Smooth muscle cell (in vitro differentiated cells): ENCODE results near the gene TRPM7. TPM values are rescaled to one million over a fixed set of nuclear protein-coding genes. Genes with fewer than 3 reads are reported as not detected.

ENCODE experiments used
- DNase-seq: peaks from one replicate; lab custom pipeline; 2025; ENCODE audit not compliant: unreplicated experiment; lab: John Stamatoyannopoulos, UW
- H2AFZ ChIP-seq: fragments of 200-600 bp; sonication (generic); 2 replicates; pipeline ENCODE4 v1.6.0; 2016; ENCODE audit warnings: antibody characterized with exemption, low read depth, mild to moderate bottlenecking
- H3F3A ChIP-seq: fragments of 200-600 bp; sonication (generic); 2 replicates; pipeline ENCODE4 v1.6.0; 2017; ENCODE audit warnings: antibody characterized with exemption, low read depth
- H3K27ac ChIP-seq: fragments of 200-600 bp; sonication (generic); 2 replicates; pipeline ENCODE4 v1.5.1; 2016; ENCODE audit warnings: low read depth, mild to moderate bottlenecking
- H3K27me3 ChIP-seq: fragments of 200-600 bp; sonication (generic); 2 replicates; pipeline ENCODE4 v1.6.1; 2016; ENCODE audit warnings: low read depth, mild to moderate bottlenecking
- H3K36me3 ChIP-seq: fragments of 200-600 bp; sonication (generic); 2 replicates; pipeline ENCODE4 v1.5.1; 2016; ENCODE audit warnings: low read depth
- H3K4me1 ChIP-seq: fragments of 200-600 bp; sonication (generic); 2 replicates; pipeline ENCODE4 v1.5.1; 2016; ENCODE audit warnings: low read depth
- H3K4me2 ChIP-seq: fragments of 200-600 bp; sonication (generic); 2 replicates; pipeline ENCODE4 v1.6.0; 2016; ENCODE audit warnings: mild to moderate bottlenecking
- H3K4me3 ChIP-seq: fragments of 200-600 bp; sonication (generic); 2 replicates; pipeline ENCODE4 v1.5.1; 2016; ENCODE audit warnings: mild to moderate bottlenecking
- H3K79me2 ChIP-seq: fragments of 200-600 bp; sonication (generic); 2 replicates; pipeline ENCODE4 v1.6.0; 2016; ENCODE audit warnings: low read depth, mild to moderate bottlenecking
- H3K9ac ChIP-seq: fragments of 200-600 bp; sonication (generic); 2 replicates; pipeline ENCODE4 v1.6.0; 2016; ENCODE audit warnings: low read depth
- H3K9me3 ChIP-seq: fragments of 200-600 bp; sonication (generic); replicated peaks from 2 replicates; pipeline ENCODE4 v1.5.1; 2016; ENCODE audit warnings: low read depth
- H4K20me1 ChIP-seq: fragments of 200-600 bp; sonication (generic); 2 replicates; pipeline ENCODE4 v1.6.0; 2016; ENCODE audit warnings: low read depth
- WGBS: methylation state at CpG from one replicate; pipeline ENCODE4 v1.1.7; 2016; ENCODE audit warnings: low lambda C conversion rate; 5-methylcytosine and 5-hydroxymethylcytosine counted together
- polyA plus RNA-seq: library from polyadenylated mRNA; unstranded; fragments of >200 nt; fragmentation: Nextera tagmentation; extraction: Ambion mirVana; gene quantifications from 2 replicates; pipeline ENCODE4 v1.2.1, GENCODE V29; 2016
- total RNA-seq: library from RNA; depleted of rRNA; stranded (reverse); fragments of >200 nt; gene quantifications from 2 replicates; pipeline ENCODE4 v1.2.3, GENCODE V29; 2014
- TF ChIP-seq, protein P1 (sequence below): fragments of 200-600 bp; sonication (generic); IDR thresholded peaks from 2 replicates; pipeline ENCODE4 v1.5.1; 2017; ENCODE audit warnings: borderline replicate concordance, mild to moderate bottlenecking, antibody characterized with exemption; ENCODE audit not compliant: insufficient read depth, poor library complexity, severe bottlenecking

TRPM7 gene
- total and polyA plus RNA-seq, 2 experiments from 2014 or later = 5.6 to 28.2 TPM

DNA sequence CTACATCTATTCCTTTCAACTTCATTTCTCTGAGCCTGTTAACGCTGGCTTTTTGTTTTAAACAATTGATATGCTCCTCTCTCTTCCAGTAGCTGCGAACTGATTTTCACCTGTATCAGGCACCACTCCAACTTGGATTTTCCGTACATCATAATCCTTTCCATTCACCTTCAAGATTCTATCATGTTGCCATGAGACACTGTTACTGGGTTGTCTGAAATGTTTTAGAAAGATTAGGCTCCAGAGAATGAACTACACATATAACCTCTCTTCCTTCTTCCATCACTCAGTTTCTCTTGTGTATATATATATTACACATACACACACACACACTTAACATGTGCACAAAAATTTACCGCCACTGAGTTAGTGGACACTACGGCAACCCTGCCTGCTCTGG is 140.0 kb downstream of the TRPM7 start, which contains the start of gene USP50:
USP50 (minus strand) TSS at position 101 of the 400 bp plus-strand sequence. CDS start 141 bp downstream, outside the sequence.
- H3K4me2 ChIP-seq = no peak within 1 kb of the TSS
- no peaks in the 10 kb centered on the region for H3K9me3 ChIP-seq
- no peaks in the 10 kb centered on the region for H3K4me1 ChIP-seq
- no peaks in the 10 kb centered on the region for H3F3A ChIP-seq
- H3K36me3 ChIP-seq = no peaks in the 10 kb centered on the region
- 92% methylated on average over 5 of the region's 5 CpGs for WGBS
- no peak within 1 kb of the TSS for H2AFZ ChIP-seq
- H3K4me3 ChIP-seq = no peak within 1 kb of the TSS
- no peaks in the 10 kb centered on the region for H3K79me2 ChIP-seq
- no peak within 1 kb of the TSS for H3K9ac ChIP-seq
- H3K27me3 ChIP-seq = no peaks in the 10 kb centered on the region
- no peak for DNase-seq
- H4K20me1 ChIP-seq = no peaks in the 10 kb centered on the region
- TF ChIP-seq, protein P1, sequence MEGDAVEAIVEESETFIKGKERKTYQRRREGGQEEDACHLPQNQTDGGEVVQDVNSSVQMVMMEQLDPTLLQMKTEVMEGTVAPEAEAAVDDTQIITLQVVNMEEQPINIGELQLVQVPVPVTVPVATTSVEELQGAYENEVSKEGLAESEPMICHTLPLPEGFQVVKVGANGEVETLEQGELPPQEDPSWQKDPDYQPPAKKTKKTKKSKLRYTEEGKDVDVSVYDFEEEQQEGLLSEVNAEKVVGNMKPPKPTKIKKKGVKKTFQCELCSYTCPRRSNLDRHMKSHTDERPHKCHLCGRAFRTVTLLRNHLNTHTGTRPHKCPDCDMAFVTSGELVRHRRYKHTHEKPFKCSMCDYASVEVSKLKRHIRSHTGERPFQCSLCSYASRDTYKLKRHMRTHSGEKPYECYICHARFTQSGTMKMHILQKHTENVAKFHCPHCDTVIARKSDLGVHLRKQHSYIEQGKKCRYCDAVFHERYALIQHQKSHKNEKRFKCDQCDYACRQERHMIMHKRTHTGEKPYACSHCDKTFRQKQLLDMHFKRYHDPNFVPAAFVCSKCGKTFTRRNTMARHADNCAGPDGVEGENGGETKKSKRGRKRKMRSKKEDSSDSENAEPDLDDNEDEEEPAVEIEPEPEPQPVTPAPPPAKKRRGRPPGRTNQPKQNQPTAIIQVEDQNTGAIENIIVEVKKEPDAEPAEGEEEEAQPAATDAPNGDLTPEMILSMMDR = no peak
- H3K27ac ChIP-seq = no peak within 1 kb of the TSS

DNA sequence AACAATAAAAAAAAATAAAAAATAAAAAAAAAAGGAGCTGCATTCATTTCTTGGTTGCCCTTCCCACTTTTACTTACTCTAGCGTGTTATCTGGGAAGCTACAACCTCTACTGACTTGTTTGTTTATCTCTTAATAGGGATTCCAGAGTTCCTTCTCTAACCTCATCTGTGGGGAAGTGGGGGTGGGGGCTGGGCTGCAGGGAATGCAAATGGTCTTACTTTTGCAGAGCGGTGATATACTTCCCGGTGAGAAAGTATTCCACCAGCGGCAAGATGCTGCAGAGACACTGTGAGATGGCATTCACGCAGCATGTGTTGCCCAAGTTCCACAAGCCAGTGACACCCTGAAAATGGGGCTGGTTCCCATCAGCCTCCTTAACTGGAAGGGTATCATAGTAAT is 142.2 kb downstream of the TRPM7 start:
- Histone ChIP-seq H3K9ac (no peak overlapping the region), H4K20me1 (no peaks in the 10 kb centered on the region), H3K9me3 (no peaks in the 10 kb centered on the region), H3K4me3 (no peak overlapping the region), H3K27me3 (no peaks in the 10 kb centered on the region), H3K79me2 (no peaks in the 10 kb centered on the region), H3K4me1 (no peaks in the 10 kb centered on the region), H3K36me3 (no peaks in the 10 kb centered on the region), H2AFZ (no peak overlapping the region), H3K4me2 (no peak overlapping the region), H3F3A (no peaks in the 10 kb centered on the region), H3K27ac (no peak overlapping the region)
- WGBS = 36% methylated on average over 5 of the region's 5 CpGs
- TF ChIP-seq, protein P1 = no peak
- DNase-seq = no peak

DNA sequence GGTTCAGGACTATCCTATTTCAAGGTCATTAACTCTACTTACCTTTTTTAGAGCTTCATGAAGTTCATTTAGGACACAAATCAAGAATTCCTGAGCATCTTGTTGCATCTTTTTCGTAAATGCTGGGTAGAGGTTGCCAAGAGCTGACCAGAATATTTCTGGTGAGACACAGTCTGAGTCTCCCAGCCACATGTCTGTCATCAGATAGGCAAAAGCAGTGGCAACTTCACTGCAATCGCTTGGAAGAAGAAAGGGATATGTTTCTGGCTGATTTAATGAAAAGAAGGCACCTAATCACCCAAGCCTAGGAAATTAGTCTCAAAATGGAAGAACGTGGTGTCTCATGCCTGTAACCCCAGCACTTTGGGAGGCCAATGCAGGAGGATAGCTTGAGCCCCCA is 143.0 kb downstream of the TRPM7 start:
- no peak overlapping the region for H3K4me2 ChIP-seq

DNA sequence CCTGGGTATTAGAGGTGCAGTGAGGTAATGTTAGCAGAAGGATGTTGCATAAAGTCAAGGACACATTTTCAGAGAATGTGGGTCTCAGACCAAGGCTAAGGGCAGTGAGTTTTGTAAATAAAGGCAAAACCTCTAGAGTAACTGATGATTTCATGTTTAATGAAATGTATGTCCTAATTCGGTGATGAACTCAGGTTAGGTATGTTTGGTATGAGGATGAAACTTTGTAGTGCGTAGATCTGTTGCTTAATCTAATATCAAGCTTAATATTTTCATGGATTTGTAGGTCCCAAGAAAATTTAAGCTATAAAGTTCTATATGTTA is 143.7 kb downstream of the TRPM7 start:
- no peak overlapping the region for H3K4me3 ChIP-seq
- peak overlapping the region; percentile 72 for H3K4me2 ChIP-seq
- no peaks in the 10 kb centered on the region for H3K4me1 ChIP-seq
- no peaks in the 10 kb centered on the region for H3K27me3 ChIP-seq
- no peak overlapping the region for H3K9ac ChIP-seq
- 89% methylated on average over 2 of the region's 2 CpGs for WGBS
- no peaks in the 10 kb centered on the region for H4K20me1 ChIP-seq
- H3K36me3 ChIP-seq = no peaks in the 10 kb centered on the region
- H2AFZ ChIP-seq = no peak overlapping the region
- H3K79me2 ChIP-seq = no peaks in the 10 kb centered on the region
- H3K27ac ChIP-seq = no peak overlapping the region
- DNase-seq = no peak
- H3F3A ChIP-seq = no peaks in the 10 kb centered on the region
- H3K9me3 ChIP-seq = no peaks in the 10 kb centered on the region
- TF ChIP-seq, protein P1 = no peak

More for the DNA sequence above, 143.0 kb downstream of the TRPM7 start:
- H3K4me3 ChIP-seq = no peak overlapping the region
- H3F3A ChIP-seq = no peaks in the 10 kb centered on the region
- H3K27ac ChIP-seq = no peak overlapping the region
- H4K20me1 ChIP-seq = no peaks in the 10 kb centered on the region
- no peaks in the 10 kb centered on the region for H3K36me3 ChIP-seq
- H2AFZ ChIP-seq = no peak overlapping the region
- no peaks in the 10 kb centered on the region for H3K4me1 ChIP-seq
- no peak for DNase-seq
- no peaks in the 10 kb centered on the region for H3K9me3 ChIP-seq
- H3K9ac ChIP-seq = no peak overlapping the region
- H3K79me2 ChIP-seq = no peaks in the 10 kb centered on the region
- TF ChIP-seq, protein P1 = no peak
- H3K27me3 ChIP-seq = no peaks in the 10 kb centered on the region
- WGBS = 79% methylated on average over 3 of the region's 3 CpGs
